Uterus (tissue), 2 donors: ENCODE data around the gene KCNQ1.

Experiments
- CTCF ChIP-seq, 4 experiments: fragments of 200-600 bp in 2 of 4; fragments of 450-650 bp in 2 of 4; sonication (generic) in 2 of 4; IDR thresholded peaks; one replicate each; pipeline ENCODE4 v1.5.1; 2016 to 2019; ENCODE audit warnings: antibody characterized with exemption in 4 of 4, mild to moderate bottlenecking in 2 of 4, moderate library complexity in 1 of 4
- POLR2A ChIP-seq, 2 donors: fragments of 450-650 bp; IDR thresholded peaks; one replicate each; pipeline ENCODE4 v1.6.1; 2016; ENCODE audit warnings: antibody characterized with exemption in 2 of 2, mild to moderate bottlenecking in 1 of 2, moderate library complexity in 1 of 2

GRCh38 chr11:2541881-2542361 lies 97.1 kb downstream of the KCNQ1 start:
- TF ChIP-seq POLR2A (IDR thresholded peaks at IDR 0.05) (no peak), CTCF (IDR thresholded peaks at IDR 0.05) (no peak)
